ENCODE results near the gene STK35. TPM values are rescaled to one million over a fixed set of nuclear protein-coding genes. Genes with fewer than 3 reads are reported as not detected.

STK35 gene
- total and polyA plus RNA-seq, 9 of the 15 experiments (the other 6 are each of a cell fraction or from before 2014, with no cell fraction given): 1.0 to 11.0 (median 6.3) TPM

GRCh38 chr20:2102585-2103460 is 1.2 kb downstream of the STK35 start (continued):
- no peak for TF ChIP-seq THAP12 (CRISPR knock-in tag; IDR thresholded peaks at IDR 0.05)
- TF ChIP-seq FOXK1 (CRISPR knock-in tag; IDR thresholded peaks at IDR 0.05; ENCODE audit: borderline replicate concordance): no peak
- TF ChIP-seq ZNF121 (CRISPR knock-in tag; conservative IDR thresholded peaks at IDR 0.05): no peak
- TF ChIP-seq SOX6 (IDR thresholded peaks at IDR 0.05): no peak
- no peak for TF ChIP-seq HIVEP1 (CRISPR knock-in tag; IDR thresholded peaks at IDR 0.05)
- TF ChIP-seq ZKSCAN1 (IDR thresholded peaks at IDR 0.05; ENCODE audit: low read depth, low read length): no peak
- TF ChIP-seq L3MBTL2 (IDR thresholded peaks at IDR 0.05): peak; percentile 66; the same call in 1 of the 2 replicates
- no peak for TF ChIP-seq SAFB2 (IDR thresholded peaks at IDR 0.05; ENCODE audit: borderline replicate concordance, low read depth, low read length, severe bottlenecking)
- TF ChIP-seq ZNF57 (CRISPR knock-in tag; IDR thresholded peaks at IDR 0.05): no peak
- TF ChIP-seq RUNX1 (IDR thresholded peaks at IDR 0.05; ENCODE audit: low read depth): no peak
- TF ChIP-seq TAF7 (tag; IDR thresholded peaks at IDR 0.05): no peak
- peak; percentile 70 for TF ChIP-seq SUPT5H (IDR thresholded peaks at IDR 0.05)
- no peak for TF ChIP-seq RBM15 (IDR thresholded peaks at IDR 0.05; ENCODE audit: insufficient read depth, low read length)
- TF ChIP-seq RBM25 (IDR thresholded peaks at IDR 0.05; ENCODE audit: low read depth, low read length, severe bottlenecking): no peak
- TF ChIP-seq RBBP5 (IDR thresholded peaks at IDR 0.05; ENCODE audit: borderline replicate concordance, insufficient read depth, low read length, poor library complexity, severe bottlenecking): peak; percentile 89
- peak; percentile 90 for TF ChIP-seq ZFX (CRISPR knock-in tag; IDR thresholded peaks at IDR 0.05)
- no peak for TF ChIP-seq ARID2 (IDR thresholded peaks at IDR 0.05)
- 0 out of 2 replicates have a peak, but pooled peaks have one; percentile 3 for TF ChIP-seq MBD2 (IDR thresholded peaks at IDR 0.05; ENCODE audit: borderline replicate concordance, low read depth)
- 0 out of 2 replicates have a peak, but pooled peaks have one; percentile 0 for TF ChIP-seq NCOR1 (IDR thresholded peaks at IDR 0.05)
- peak; percentile 47 for TF ChIP-seq KDM5B (IDR thresholded peaks at IDR 0.05; ENCODE audit: insufficient replicate concordance, low read depth, low read length)
- peak in 1 of 2 experiments; percentile 53; a peak in 1 of 4 replicates for TF ChIP-seq HDAC1 (IDR thresholded peaks at IDR 0.05)
- TF ChIP-seq MAX (CRISPR knock-in tag; IDR thresholded peaks at IDR 0.05): peak; percentile 53; the same call in 1 of the 2 replicates
- peak; percentile 45 to 79 for TF ChIP-seq MAZ (CRISPR knock-in tag; conservative IDR thresholded peaks at IDR 0.05 in 1 of 2, IDR thresholded peaks at IDR 0.05 in 1 of 2)
- no peak for TF ChIP-seq BACH1 (tag; IDR thresholded peaks at IDR 0.05)
- TF ChIP-seq ZNF324 (CRISPR knock-in tag; IDR thresholded peaks at IDR 0.05): no peak
- peak; percentile 47 for TF ChIP-seq FOSL1 (tag; conservative IDR thresholded peaks at IDR 0.05)
- no peak for TF ChIP-seq KLF10 (CRISPR knock-in tag; IDR thresholded peaks at IDR 0.05)
- no peak for TF ChIP-seq ZNF347 (CRISPR knock-in tag; IDR thresholded peaks at IDR 0.05; ENCODE audit: low read depth)
